H9 (cell line): ENCODE measurements around the gene GRIP1. TPM values are rescaled to one million over a fixed set of nuclear protein-coding genes. Genes with fewer than 3 reads are reported as not detected.

Experiments used
- DNase-seq: peaks from one replicate; pipeline ENCODE4 v3.0.0-alpha.2; 2017
- H2AFZ ChIP-seq: one replicate; pipeline ENCODE4 v1.6.1; 2013; ENCODE audit warnings: mild to moderate bottlenecking, low read length, control low read depth, moderate library complexity
- H2AK5ac ChIP-seq: 2 replicates; pipeline ENCODE4 v1.6.1; 2013; ENCODE audit warnings: low read length, control low read depth, mixed read lengths; ENCODE audit not compliant: insufficient read length
- H2BK120ac ChIP-seq: one replicate; pipeline ENCODE4 v1.6.1; 2013; ENCODE audit warnings: low read depth, mild to moderate bottlenecking, low read length, control low read depth, inconsistent platforms; ENCODE audit not compliant: poor library complexity, severe bottlenecking
- H2BK12ac ChIP-seq: 2 replicates; pipeline ENCODE4 v1.6.1; 2013; ENCODE audit warnings: low read length, control low read depth, mixed read lengths, low read depth; ENCODE audit not compliant: insufficient read length
- H2BK15ac ChIP-seq: 2 replicates; pipeline ENCODE4 v1.6.1; 2013; ENCODE audit warnings: low read depth, low read length, control low read depth
- H2BK20ac ChIP-seq: one replicate; pipeline ENCODE4 v1.6.1; 2013; ENCODE audit warnings: low read depth, mild to moderate bottlenecking, low read length, control low read depth, inconsistent platforms; ENCODE audit not compliant: poor library complexity, severe bottlenecking
- H2BK5ac ChIP-seq: 2 replicates; pipeline ENCODE4 v1.6.1; 2013; ENCODE audit warnings: low read length, control low read depth, mixed read lengths; ENCODE audit not compliant: insufficient read length
- H3K14ac ChIP-seq: 2 replicates; pipeline ENCODE4 v1.6.1; 2013; ENCODE audit warnings: low read length, control low read depth; ENCODE audit not compliant: insufficient read depth
- H3K18ac ChIP-seq: 2 replicates; pipeline ENCODE4 v1.6.1; 2013; ENCODE audit warnings: low read depth, mild to moderate bottlenecking, mixed read lengths, low read length, control low read depth; ENCODE audit not compliant: insufficient read length
- H3K23ac ChIP-seq: 2 replicates; pipeline ENCODE4 v1.6.1; 2013; ENCODE audit warnings: low read length, control low read depth, mixed read lengths, low read depth; ENCODE audit not compliant: insufficient read length
- H3K23me2 ChIP-seq: 2 replicates; pipeline ENCODE4 v1.6.1; 2013; ENCODE audit warnings: low read depth, mild to moderate bottlenecking, mixed read lengths, low read length, control low read depth; ENCODE audit not compliant: insufficient read length, poor library complexity, severe bottlenecking
- H3K27ac ChIP-seq: 2 replicates; pipeline ENCODE4 v1.5.1; 2013; ENCODE audit warnings: low read length, control low read depth, mixed read lengths, low read depth; ENCODE audit not compliant: insufficient read length
- H3K27me3 ChIP-seq: 2 replicates; pipeline ENCODE4 v1.6.1; 2013; ENCODE audit warnings: low read length, control low read depth, inconsistent platforms; ENCODE audit not compliant: insufficient read depth
- H3K4ac ChIP-seq: 2 replicates; pipeline ENCODE4 v1.6.1; 2013; ENCODE audit warnings: low read depth, mild to moderate bottlenecking, control low read depth, inconsistent platforms, low read length, moderate library complexity
- H3K4me1 ChIP-seq: 2 replicates; pipeline ENCODE4 v1.6.1; 2013; ENCODE audit warnings: low read length, control low read depth, inconsistent platforms; ENCODE audit not compliant: insufficient read depth
- H3K4me2 ChIP-seq: 2 replicates; pipeline ENCODE4 v1.6.1; 2013; ENCODE audit warnings: low read length, control low read depth, mixed read lengths; ENCODE audit not compliant: insufficient read length, insufficient read depth
- H3K56ac ChIP-seq: 2 replicates; pipeline ENCODE4 v1.6.1; 2013; ENCODE audit warnings: low read depth, mild to moderate bottlenecking, mixed read lengths, low read length, control low read depth; ENCODE audit not compliant: insufficient read length
- H3K79me1 ChIP-seq: 2 replicates; pipeline ENCODE4 v1.6.1; 2013; ENCODE audit warnings: low read depth, mild to moderate bottlenecking, moderate library complexity, low read length, control low read depth, inconsistent platforms; ENCODE audit not compliant: insufficient read depth, poor library complexity, severe bottlenecking
- H3K79me2 ChIP-seq: 2 replicates; pipeline ENCODE4 v1.6.1; 2013; ENCODE audit warnings: low read length, control low read depth, inconsistent platforms; ENCODE audit not compliant: insufficient read depth
- H3K9ac ChIP-seq: 2 replicates; pipeline ENCODE4 v1.6.1; 2013; ENCODE audit warnings: low read length, control low read depth, mixed read lengths; ENCODE audit not compliant: insufficient read length; ENCODE audit errors: extremely low read depth
- H3K9me3 ChIP-seq: one replicate; pipeline ENCODE4 v1.6.1; 2013; ENCODE audit warnings: low read depth, low read length, inconsistent platforms; ENCODE audit not compliant: control insufficient read depth
- H3T11ph ChIP-seq: one replicate; pipeline ENCODE4 v1.6.1; 2013; ENCODE audit warnings: mild to moderate bottlenecking, low read length, control low read depth, inconsistent platforms
- H4K20me1 ChIP-seq: one replicate; pipeline ENCODE4 v1.6.1; 2013; ENCODE audit not compliant: control insufficient read depth, insufficient read length, insufficient read depth
- H4K5ac ChIP-seq: 2 replicates; pipeline ENCODE4 v1.6.1; 2013; ENCODE audit warnings: low read depth, mild to moderate bottlenecking, mixed read lengths, low read length, control low read depth; ENCODE audit not compliant: insufficient read length
- H4K8ac ChIP-seq: replicated peaks from 2 replicates; pipeline ENCODE4 v1.6.1; 2013; ENCODE audit warnings: low read length, control low read depth, mixed read lengths, low read depth; ENCODE audit not compliant: insufficient read length
- H4K91ac ChIP-seq: 2 replicates; pipeline ENCODE4 v1.6.1; 2013; ENCODE audit warnings: low read depth, mild to moderate bottlenecking, moderate library complexity, mixed read lengths, low read length, control low read depth; ENCODE audit not compliant: insufficient read length
- H3K27ac Mint-ChIP-seq, 3 experiments: 2 replicates in 2 of 3; 3 replicates in 1 of 3; pipeline ENCODE4 v1.8.0; 2020 to 2021; ENCODE audit warnings: mixed read lengths in 3 of 3, mild to moderate bottlenecking in 1 of 3, moderate library complexity in 1 of 3
- H3K27me3 Mint-ChIP-seq: 2 replicates; pipeline ENCODE4 v1.8.0; 2021; ENCODE audit warnings: low read depth, mild to moderate bottlenecking, moderate library complexity, mixed read lengths
- H3K36me3 Mint-ChIP-seq, 3 experiments: 2 replicates in 2 of 3; 3 replicates in 1 of 3; pipeline ENCODE4 v1.8.0; 2020 to 2021; ENCODE audit warnings: low read depth in 3 of 3, mixed read lengths in 3 of 3; ENCODE audit not compliant: insufficient read depth in 1 of 3
- H3K4me1 Mint-ChIP-seq, 2 experiments: 2 replicates each; pipeline ENCODE4 v1.8.0; 2020; ENCODE audit warnings: mixed read lengths in 2 of 2
- H3K4me3 Mint-ChIP-seq, 2 experiments: 2 replicates in 1 of 2; 3 replicates in 1 of 2; pipeline ENCODE4 v1.8.0; 2020 to 2021; ENCODE audit warnings: mild to moderate bottlenecking in 2 of 2, mixed read lengths in 2 of 2, moderate library complexity in 1 of 2
- H3K9me3 Mint-ChIP-seq, 2 experiments: 2 replicates in 1 of 2; 3 replicates in 1 of 2; pipeline ENCODE4 v1.8.0; 2020; ENCODE audit warnings: mild to moderate bottlenecking in 2 of 2, mixed read lengths in 2 of 2, moderate library complexity in 1 of 2
- WGBS: extraction: QIAGEN DNeasy Blood & Tissue Kit; methylation state at CpG from one replicate; pipeline ENCODE4 v1.1.7; 2013; ENCODE audit warnings: missing lambda C conversion rate, low lambda C conversion rate, mixed read lengths; ENCODE audit not compliant: insufficient read length; ENCODE audit errors: extremely low coverage; 5-methylcytosine and 5-hydroxymethylcytosine counted together
- total RNA-seq: library from RNA; stranded (reverse); gene quantifications from 2 replicates; pipeline ENCODE4 v1.2.1, GENCODE V29; 2021
- TF ChIP-seq, protein P1 (sequence below): fragments of 200-600 bp; sonication (generic); conservative IDR thresholded peaks from 3 replicates; pipeline ENCODE4 v1.8.0; 2021; ENCODE audit warnings: antibody characterized with exemption, mild to moderate bottlenecking

The GRIP1 gene
- total RNA-seq, 1 experiment from 2014 or later, result 19.5 TPM

DNA sequence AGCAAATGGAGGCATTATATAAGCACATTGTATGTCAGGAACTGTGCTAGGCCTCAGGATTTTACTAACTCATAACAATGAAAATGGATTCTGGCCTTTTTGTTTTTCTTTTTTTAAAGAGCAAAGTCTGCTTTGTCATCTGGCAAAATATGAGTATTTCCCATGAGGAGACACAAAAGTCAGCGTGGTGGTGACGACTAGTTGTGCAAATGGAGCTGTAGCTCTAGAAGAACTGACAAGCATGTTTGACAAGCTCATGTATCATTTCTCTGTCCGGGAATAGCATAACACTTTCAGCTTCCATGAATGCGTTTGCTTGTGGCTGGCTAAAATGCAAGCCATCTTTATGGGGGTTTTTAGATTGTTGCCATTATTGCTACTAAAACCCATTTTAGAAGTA, 248.8 kb downstream of the GRIP1 start:
- H3K18ac ChIP-seq, result no peak overlapping the region
- H4K91ac ChIP-seq, result no peak overlapping the region
- no CpG with 5 or more reads among the region's 4 CpGs for WGBS
- H3K56ac ChIP-seq, result no peak overlapping the region
- H3K9me3 Mint-ChIP-seq, result no peaks in the 10 kb centered on the region; a peak in 1 of 5 replicates
- H2BK120ac ChIP-seq, result no peak overlapping the region
- H3K4me2 ChIP-seq, result no peak overlapping the region
- H3K4ac ChIP-seq, result no peak overlapping the region
- TF ChIP-seq, protein P1, sequence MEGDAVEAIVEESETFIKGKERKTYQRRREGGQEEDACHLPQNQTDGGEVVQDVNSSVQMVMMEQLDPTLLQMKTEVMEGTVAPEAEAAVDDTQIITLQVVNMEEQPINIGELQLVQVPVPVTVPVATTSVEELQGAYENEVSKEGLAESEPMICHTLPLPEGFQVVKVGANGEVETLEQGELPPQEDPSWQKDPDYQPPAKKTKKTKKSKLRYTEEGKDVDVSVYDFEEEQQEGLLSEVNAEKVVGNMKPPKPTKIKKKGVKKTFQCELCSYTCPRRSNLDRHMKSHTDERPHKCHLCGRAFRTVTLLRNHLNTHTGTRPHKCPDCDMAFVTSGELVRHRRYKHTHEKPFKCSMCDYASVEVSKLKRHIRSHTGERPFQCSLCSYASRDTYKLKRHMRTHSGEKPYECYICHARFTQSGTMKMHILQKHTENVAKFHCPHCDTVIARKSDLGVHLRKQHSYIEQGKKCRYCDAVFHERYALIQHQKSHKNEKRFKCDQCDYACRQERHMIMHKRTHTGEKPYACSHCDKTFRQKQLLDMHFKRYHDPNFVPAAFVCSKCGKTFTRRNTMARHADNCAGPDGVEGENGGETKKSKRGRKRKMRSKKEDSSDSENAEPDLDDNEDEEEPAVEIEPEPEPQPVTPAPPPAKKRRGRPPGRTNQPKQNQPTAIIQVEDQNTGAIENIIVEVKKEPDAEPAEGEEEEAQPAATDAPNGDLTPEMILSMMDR, result no peak
- H3K4me3 Mint-ChIP-seq, result no peak overlapping the region
- H3K27ac Mint-ChIP-seq, result no peak overlapping the region
- DNase-seq, result no peak
- no peak overlapping the region for H3K27ac ChIP-seq
- no peak overlapping the region for H2BK12ac ChIP-seq
- H4K5ac ChIP-seq, result no peak overlapping the region
- H2BK5ac ChIP-seq, result no peak overlapping the region
- H3K14ac ChIP-seq, result no peak overlapping the region
- no peak overlapping the region for H2BK15ac ChIP-seq
- H3K4me1 Mint-ChIP-seq, result peaks cover 35 to 45% of the 10 kb centered on the region in 2 experiments
- H3K36me3 Mint-ChIP-seq, result peaks cover 0 to 6% (median 0%) of the 10 kb centered on the region in 3 experiments; a peak in 1 of 7 replicates
- H3K4me1 ChIP-seq, result peaks cover 12% of the 10 kb centered on the region; the same call in 1 of the 2 replicates
- H3K79me2 ChIP-seq, result no peaks in the 10 kb centered on the region
- no peak overlapping the region for H4K8ac ChIP-seq
- H2AFZ ChIP-seq, result no peak overlapping the region
- H3K9me3 ChIP-seq, result peaks cover 1% of the 10 kb centered on the region
- H3T11ph ChIP-seq, result no peak overlapping the region
- H3K9ac ChIP-seq, result no peak overlapping the region
- H3K23ac ChIP-seq, result no peak overlapping the region
- no peak overlapping the region for H2BK20ac ChIP-seq
- H3K27me3 ChIP-seq, result no peaks in the 10 kb centered on the region
- H2AK5ac ChIP-seq, result no peak overlapping the region
- no peaks in the 10 kb centered on the region for H3K27me3 Mint-ChIP-seq
- H4K20me1 ChIP-seq, result no peaks in the 10 kb centered on the region
- no peaks in the 10 kb centered on the region for H3K23me2 ChIP-seq
- no peaks in the 10 kb centered on the region for H3K79me1 ChIP-seq
